ENCODE data around the gene MARCHF10. TPM values are rescaled to one million over a fixed set of nuclear protein-coding genes. Genes with fewer than 3 reads are reported as not detected.
"Not testable (repeated sequence)": the region's sequence is repeated elsewhere in the genome, so short reads cannot be mapped to it uniquely, and the experiment has no call there.

Gene MARCHF10
- total RNA-seq, 4 donors from 2014 or later: 0.29 to 0.81 TPM; not detected in 2

GRCh38 chr17:62692159-62692651, 115.9 kb downstream of the MARCHF10 start:
- Histone ChIP-seq H3K4me1 (no peaks in the 10 kb centered on the region), H3K27me3 (no peaks in the 10 kb centered on the region), H3K36me3 (no peaks in the 10 kb centered on the region), H3K9me3 (no peaks in the 10 kb centered on the region), H3K27ac (no peak overlapping the region), H3K4me3 (replicated peaks in 1 of 3) (no peak overlapping the region)
- DNase-seq: no peak
- TF ChIP-seq CTCF (IDR thresholded peaks at IDR 0.05) (no peak), POLR2A (IDR thresholded peaks at IDR 0.05) (no peak)
- WGBS, 2 donors: 88% methylated on average over 7 to 17 of the region's 20 CpGs
- intact Hi-C loops (cut with DNase I): no loop called here

GRCh38 chr17:62691589-62691915, 116.6 kb downstream of the MARCHF10 start:
- intact Hi-C loops (cut with DNase I): not testable (repeated sequence)

GRCh38 chr17:62690168-62690897, 117.8 kb downstream of the MARCHF10 start:
- no peak for TF ChIP-seq POLR2A (IDR thresholded peaks at IDR 0.05)
- no peak for TF ChIP-seq CTCF (IDR thresholded peaks at IDR 0.05)
- Histone ChIP-seq H3K9me3 (no peaks in the 10 kb centered on the region), H3K4me1 (no peaks in the 10 kb centered on the region), H3K4me3 (replicated peaks in 1 of 3) (no peak overlapping the region), H3K27ac (no peak overlapping the region), H3K27me3 (no peaks in the 10 kb centered on the region), H3K36me3 (no peaks in the 10 kb centered on the region)
- no peak for DNase-seq
- intact Hi-C loops (cut with DNase I): no loop called here
- 93 to 94% methylated on average over 11 to 15 of the region's 19 CpGs for WGBS, 2 donors

More at GRCh38 chr17:62691589-62691915, 116.6 kb downstream of the MARCHF10 start:
- H3K4me3 ChIP-seq (replicated peaks in 1 of 3); H3K36me3 ChIP-seq; H3K4me1 ChIP-seq; H3K27me3 ChIP-seq; H3K9me3 ChIP-seq; H3K27ac ChIP-seq; DNase-seq: not testable (repeated sequence)
- 88 to 89% methylated on average over 8 of the region's 8 CpGs for WGBS, 2 donors

GRCh38 chr17:62689441-62690167, 118.5 kb downstream of the MARCHF10 start:
- 89 to 91% methylated on average over 27 to 34 of the region's 37 CpGs for WGBS, 2 donors

More at GRCh38 chr17:62689441-62690167, 118.5 kb downstream of the MARCHF10 start:
- DNase-seq: no peak
- no peak overlapping the region for H3K4me3 ChIP-seq (replicated peaks in 1 of 3)
- no peaks in the 10 kb centered on the region for H3K9me3 ChIP-seq
- TF ChIP-seq POLR2A (IDR thresholded peaks at IDR 0.05) (no peak), CTCF (IDR thresholded peaks at IDR 0.05) (no peak)
- no peaks in the 10 kb centered on the region for H3K36me3 ChIP-seq
- H3K27me3 ChIP-seq: no peaks in the 10 kb centered on the region
- H3K27ac ChIP-seq: no peak overlapping the region
- H3K4me1 ChIP-seq: no peaks in the 10 kb centered on the region
- intact Hi-C loops (cut with DNase I): no loop called here
